Measurements from ENCODE around the gene TAF1B. TPM values are rescaled to one million over a fixed set of nuclear protein-coding genes. Genes with fewer than 3 reads are reported as not detected.

TAF1B gene
- total and polyA plus RNA-seq, 2 donors (not counting 1 experiment from before 2014, with no cell fraction given): 19.5 to 32.9 TPM

DNA sequence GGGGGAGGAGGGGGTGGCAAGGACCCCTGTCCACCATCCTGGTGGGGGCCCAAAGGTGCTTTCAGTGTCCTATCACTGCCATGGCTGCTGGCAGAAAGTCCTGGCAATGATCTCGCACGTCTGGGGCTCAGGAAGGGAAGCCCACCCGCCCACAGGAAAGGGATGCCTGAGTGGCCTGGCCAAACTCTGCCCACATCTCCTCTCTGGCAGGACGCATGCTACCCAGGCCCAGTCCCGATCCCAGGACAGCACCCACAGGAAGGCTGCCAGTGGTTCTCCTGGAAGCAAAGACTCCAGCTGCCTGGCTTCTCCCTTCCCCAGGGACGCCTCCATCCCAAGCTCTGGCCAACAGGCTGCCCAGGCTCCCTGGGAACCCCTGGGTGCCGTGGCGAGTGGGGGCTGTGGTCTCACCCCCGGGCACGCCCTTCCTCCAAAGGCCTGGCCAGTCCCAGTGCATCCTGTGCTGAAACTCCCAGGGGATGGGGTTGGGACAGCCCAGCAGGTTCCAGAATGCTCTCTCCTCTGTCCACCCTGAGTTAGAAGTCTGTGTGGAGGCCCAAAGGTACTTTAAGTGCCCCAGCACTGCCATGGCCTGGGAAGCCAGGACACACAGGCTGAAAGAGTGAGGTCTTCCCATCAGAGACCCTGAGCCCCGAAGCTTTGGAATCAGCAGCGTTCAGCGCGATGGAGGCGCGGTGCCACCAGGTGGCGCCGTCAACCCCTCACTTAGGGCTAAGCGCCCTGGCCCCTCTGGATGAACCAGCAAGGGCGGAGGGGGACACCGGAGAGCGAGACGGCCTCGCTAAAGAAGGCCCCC lies 29.8 kb upstream of the TAF1B start:
- peak overlapping the region; percentile 9 for H3K4me2 ChIP-seq (ENCODE audit: extremely low read depth, insufficient read depth, low read length)
- peak overlapping the region in 1 of 4 experiments; percentile 27 for H3K4me3 ChIP-seq (replicated peaks in 1 of 4; ENCODE audit: control extremely low read depth in 1 of 4, insufficient read depth in 1 of 4, low read depth in 3 of 4, low read length in 4 of 4)
- H3K9ac ChIP-seq (ENCODE audit: insufficient read depth, low read length): no peak overlapping the region

GRCh38 chr2:9814129-9814868 lies 29.0 kb upstream of the TAF1B start:
- no peaks in the 10 kb centered on the region for H3K79me2 ChIP-seq (ENCODE audit: control insufficient read depth, insufficient read depth, low read length)
- H3K4me3 ChIP-seq (replicated peaks in 1 of 4; ENCODE audit: control extremely low read depth in 1 of 4, insufficient read depth in 1 of 4, low read depth in 3 of 4, low read length in 4 of 4): peak overlapping the region in 1 of 4 experiments; percentile 27
- H3K27me3 ChIP-seq (ENCODE audit: control insufficient read depth, insufficient read depth, low read length): no peaks in the 10 kb centered on the region
- H3K36me3 ChIP-seq (ENCODE audit: control insufficient read depth, insufficient read depth, low read length): no peaks in the 10 kb centered on the region
- no peak for DNase-seq (ENCODE audit: low read depth in 2 of 2)
- H2AFZ ChIP-seq (ENCODE audit: low read length): no peak overlapping the region
- no peak overlapping the region for H3K9ac ChIP-seq (ENCODE audit: insufficient read depth, low read length)
- TF ChIP-seq, protein P1, sequence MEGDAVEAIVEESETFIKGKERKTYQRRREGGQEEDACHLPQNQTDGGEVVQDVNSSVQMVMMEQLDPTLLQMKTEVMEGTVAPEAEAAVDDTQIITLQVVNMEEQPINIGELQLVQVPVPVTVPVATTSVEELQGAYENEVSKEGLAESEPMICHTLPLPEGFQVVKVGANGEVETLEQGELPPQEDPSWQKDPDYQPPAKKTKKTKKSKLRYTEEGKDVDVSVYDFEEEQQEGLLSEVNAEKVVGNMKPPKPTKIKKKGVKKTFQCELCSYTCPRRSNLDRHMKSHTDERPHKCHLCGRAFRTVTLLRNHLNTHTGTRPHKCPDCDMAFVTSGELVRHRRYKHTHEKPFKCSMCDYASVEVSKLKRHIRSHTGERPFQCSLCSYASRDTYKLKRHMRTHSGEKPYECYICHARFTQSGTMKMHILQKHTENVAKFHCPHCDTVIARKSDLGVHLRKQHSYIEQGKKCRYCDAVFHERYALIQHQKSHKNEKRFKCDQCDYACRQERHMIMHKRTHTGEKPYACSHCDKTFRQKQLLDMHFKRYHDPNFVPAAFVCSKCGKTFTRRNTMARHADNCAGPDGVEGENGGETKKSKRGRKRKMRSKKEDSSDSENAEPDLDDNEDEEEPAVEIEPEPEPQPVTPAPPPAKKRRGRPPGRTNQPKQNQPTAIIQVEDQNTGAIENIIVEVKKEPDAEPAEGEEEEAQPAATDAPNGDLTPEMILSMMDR (conservative IDR thresholded peaks at IDR 0.05 in 1 of 2, IDR thresholded peaks at IDR 0.05 in 1 of 2; ENCODE audit: low read depth in 1 of 2, low read length in 2 of 2): no peak
- TF ChIP-seq EZH2 (IDR thresholded peaks at IDR 0.05; ENCODE audit: low read length, missing control alignments): no peak
- no peaks in the 10 kb centered on the region for H4K20me1 ChIP-seq (ENCODE audit: control insufficient read depth, extremely low read depth, insufficient read depth, low read length)
- no peak overlapping the region for H3K27ac ChIP-seq (ENCODE audit: insufficient read depth, low read length)
- H3K4me2 ChIP-seq (ENCODE audit: extremely low read depth, insufficient read depth, low read length): peak overlapping the region; percentile 9
- no peaks in the 10 kb centered on the region for H3K9me3 ChIP-seq (ENCODE audit: control insufficient read depth, insufficient read depth, low read depth, low read length)
- no peaks in the 10 kb centered on the region for H3K4me1 ChIP-seq (ENCODE audit: control insufficient read depth, extremely low read depth, insufficient read depth, low read length)

More for the DNA sequence above, 29.8 kb upstream of the TAF1B start:
- Histone ChIP-seq H3K27me3 (ENCODE audit: control insufficient read depth, insufficient read depth, low read length) (no peaks in the 10 kb centered on the region), H2AFZ (ENCODE audit: low read length) (peak overlapping the region; percentile 67), H3K9me3 (ENCODE audit: control insufficient read depth, insufficient read depth, low read depth, low read length) (no peaks in the 10 kb centered on the region), H3K79me2 (ENCODE audit: control insufficient read depth, insufficient read depth, low read length) (no peaks in the 10 kb centered on the region), H3K36me3 (ENCODE audit: control insufficient read depth, insufficient read depth, low read length) (no peaks in the 10 kb centered on the region), H3K27ac (ENCODE audit: insufficient read depth, low read length) (no peak overlapping the region), H3K4me1 (ENCODE audit: control insufficient read depth, extremely low read depth, insufficient read depth, low read length) (no peaks in the 10 kb centered on the region), H4K20me1 (ENCODE audit: control insufficient read depth, extremely low read depth, insufficient read depth, low read length) (no peaks in the 10 kb centered on the region)
- no peak for TF ChIP-seq EZH2 (IDR thresholded peaks at IDR 0.05; ENCODE audit: low read length, missing control alignments)
- TF ChIP-seq, protein P1 (conservative IDR thresholded peaks at IDR 0.05 in 1 of 2, IDR thresholded peaks at IDR 0.05 in 1 of 2; ENCODE audit: low read depth in 1 of 2, low read length in 2 of 2): peak; percentile 88 to 90
- DNase-seq (ENCODE audit: low read depth in 2 of 2): peak; percentile 38 to 63

- Histone ChIP-seq H3K27ac (ENCODE audit: insufficient read depth, low read length) (no peak overlapping the region), H3K79me2 (ENCODE audit: control insufficient read depth, insufficient read depth, low read length) (no peaks in the 10 kb centered on the region), H4K20me1 (ENCODE audit: control insufficient read depth, extremely low read depth, insufficient read depth, low read length) (no peaks in the 10 kb centered on the region), H3K9me3 (ENCODE audit: control insufficient read depth, insufficient read depth, low read depth, low read length) (no peaks in the 10 kb centered on the region), H3K27me3 (ENCODE audit: control insufficient read depth, insufficient read depth, low read length) (no peaks in the 10 kb centered on the region), H3K36me3 (ENCODE audit: control insufficient read depth, insufficient read depth, low read length) (no peaks in the 10 kb centered on the region), H3K4me3 (replicated peaks in 1 of 4; ENCODE audit: control extremely low read depth in 1 of 4, insufficient read depth in 1 of 4, low read depth in 3 of 4, low read length in 4 of 4) (no peak overlapping the region), H3K4me2 (ENCODE audit: extremely low read depth, insufficient read depth, low read length) (no peak overlapping the region), H3K4me1 (ENCODE audit: control insufficient read depth, extremely low read depth, insufficient read depth, low read length) (no peaks in the 10 kb centered on the region), H2AFZ (ENCODE audit: low read length) (no peak overlapping the region), H3K9ac (ENCODE audit: insufficient read depth, low read length) (no peak overlapping the region)
- TF ChIP-seq, protein P1 (conservative IDR thresholded peaks at IDR 0.05 in 1 of 2, IDR thresholded peaks at IDR 0.05 in 1 of 2; ENCODE audit: low read depth in 1 of 2, low read length in 2 of 2): no peak
- TF ChIP-seq EZH2 (IDR thresholded peaks at IDR 0.05; ENCODE audit: low read length, missing control alignments): no peak
- no peak for DNase-seq (ENCODE audit: low read depth in 2 of 2)
These were observed 28.2 kb upstream of the TAF1B start for GRCh38 chr2:9815076-9815475.
